H1 (cell line): ENCODE measurements around the gene C22orf31. TPM values are rescaled to one million over a fixed set of nuclear protein-coding genes. Genes with fewer than 3 reads are reported as not detected.

Experiments
- CTCF ChIA-PET: fragments of 300-600 bp; sonication (Branson Sonifier 250); formaldehyde crosslinking; loops from one replicate; lab custom pipeline; 2021; ENCODE audit not compliant: partially characterized antibody; lab: Charles Lee
- POLR2A ChIA-PET: fragments of 300-600 bp; sonication (Branson Sonifier 250); formaldehyde crosslinking; loops from one replicate; lab custom pipeline; 2021; ENCODE audit warnings: inconsistent platforms; ENCODE audit not compliant: partially characterized antibody; lab: Charles Lee
- DNase-seq, 2 experiments: peaks; one replicate each; pipeline versions ENCODE4 v3.0.0 to v3.0.0-alpha.2; 2010 to 2022; ENCODE audit warnings: low spot score in 2 of 2, low read depth in 1 of 2, mixed read lengths in 1 of 2
- FAIRE-seq: peaks from 2 replicates; lab custom pipeline; 2011; peaks lifted over from hg19 to GRCh38; lab: Jason Lieb, UNC
- H2AFZ ChIP-seq: 2 replicates; pipeline ENCODE4 v1.8.1; 2012; ENCODE audit warnings: low read length, inconsistent platforms
- H2AK5ac ChIP-seq: 2 replicates; pipeline ENCODE4 v1.6.1; 2013; ENCODE audit warnings: low read depth, low read length
- H2BK120ac ChIP-seq: replicated peaks from 2 replicates; pipeline ENCODE3; 2013; ENCODE audit warnings: low read depth, low read length, inconsistent platforms
- H2BK12ac ChIP-seq: 2 replicates; pipeline ENCODE4 v1.6.1; 2013; ENCODE audit warnings: low read depth, low read length
- H2BK15ac ChIP-seq: 2 replicates; pipeline ENCODE4 v1.6.1; 2013; ENCODE audit warnings: low read length
- H2BK20ac ChIP-seq: 2 replicates; pipeline ENCODE4 v1.6.1; 2013; ENCODE audit warnings: low read length
- H2BK5ac ChIP-seq: 2 replicates; pipeline ENCODE4 v1.6.1; 2013; ENCODE audit warnings: low read depth, low read length
- H3K14ac ChIP-seq: 2 replicates; pipeline ENCODE4 v1.6.1; 2013; ENCODE audit warnings: inconsistent platforms; ENCODE audit not compliant: insufficient read length
- H3K18ac ChIP-seq: 2 replicates; pipeline ENCODE4 v1.6.1; 2013; ENCODE audit warnings: low read length; ENCODE audit errors: extremely low read depth
- H3K23ac ChIP-seq: 2 replicates; pipeline ENCODE4 v1.6.1; 2013; ENCODE audit warnings: inconsistent platforms; ENCODE audit not compliant: insufficient read length
- H3K23me2 ChIP-seq: 2 replicates; pipeline ENCODE4 v1.6.1; 2013; ENCODE audit warnings: low read depth, low read length
- H3K27ac ChIP-seq: 2 replicates; pipeline ENCODE4 v1.6.1; 2011; ENCODE audit warnings: low read depth, low read length, inconsistent platforms
- H3K27me3 ChIP-seq, 4 experiments: replicated peaks in 1 of 4; 1 replicate in 1 of 4; 2 replicates in 3 of 4; pipeline versions ENCODE4 v1.6.1 to v1.8.1; 2011 to 2013; ENCODE audit warnings: low read length in 3 of 4, mild to moderate bottlenecking in 3 of 4, inconsistent platforms in 2 of 4, mixed read lengths in 2 of 4, moderate library complexity in 1 of 4; ENCODE audit not compliant: control insufficient read depth in 3 of 4, insufficient read depth in 3 of 4; ENCODE audit errors: extremely low read depth in 1 of 4
- H3K36me3 ChIP-seq, 4 experiments: 2 replicates each; pipeline versions ENCODE4 v1.6.1 to v1.8.1; 2011 to 2013; ENCODE audit warnings: mild to moderate bottlenecking in 4 of 4, low read length in 3 of 4, moderate library complexity in 2 of 4, control low read depth in 1 of 4, inconsistent platforms in 1 of 4; ENCODE audit not compliant: insufficient read depth in 4 of 4, control insufficient read depth in 2 of 4
- H3K4ac ChIP-seq: replicated peaks from 2 replicates; pipeline ENCODE3; 2013; ENCODE audit warnings: low read length, low read depth, mixed read lengths, inconsistent platforms; ENCODE audit not compliant: insufficient read length
- H3K4me1 ChIP-seq, 4 experiments: replicated peaks in 1 of 4; 1 replicate in 1 of 4; 2 replicates in 3 of 4; pipeline versions ENCODE4 v1.6.1 to v1.8.1; 2011 to 2013; ENCODE audit warnings: low read length in 3 of 4, inconsistent platforms in 2 of 4, mixed read lengths in 1 of 4; ENCODE audit not compliant: insufficient read depth in 4 of 4, control insufficient read depth in 3 of 4
- H3K4me2 ChIP-seq, 2 experiments: 2 replicates each; pipeline versions ENCODE4 v1.6.1 to v1.8.1; 2011 to 2013; ENCODE audit warnings: low read depth in 2 of 2, low read length in 2 of 2, control low read depth in 1 of 2, inconsistent platforms in 1 of 2, mild to moderate bottlenecking in 1 of 2; ENCODE audit not compliant: insufficient read depth in 1 of 2
- H3K4me3 ChIP-seq, 4 experiments: fragments of 200-600, 300-600 bp in 1 of 4; sonication (generic), shearing (Covaris generic), sonication (Bioruptor Twin) in 1 of 4; 2 replicates each; pipeline versions ENCODE4 v1.5.1 to v1.8.1; 2011 to 2016; ENCODE audit warnings: low read length in 4 of 4, low read depth in 3 of 4, control low read depth in 2 of 4, inconsistent platforms in 2 of 4, mild to moderate bottlenecking in 2 of 4, mixed read lengths in 1 of 4, moderate library complexity in 1 of 4; ENCODE audit not compliant: insufficient read depth in 2 of 4; ENCODE audit errors: extremely low read depth in 1 of 4
- H3K56ac ChIP-seq: replicated peaks from 2 replicates; pipeline ENCODE3; 2013; ENCODE audit warnings: low read depth, mild to moderate bottlenecking, mixed read lengths, low read length, inconsistent platforms; ENCODE audit not compliant: insufficient read length
- H3K79me1 ChIP-seq: 2 replicates; pipeline ENCODE4 v1.6.1; 2013; ENCODE audit warnings: low read depth, low read length, control low read depth
- H3K79me2 ChIP-seq, 2 experiments: 2 replicates each; pipeline versions ENCODE4 v1.6.1 to v1.8.1; 2012 to 2013; ENCODE audit warnings: low read length in 2 of 2, mild to moderate bottlenecking in 2 of 2, inconsistent platforms in 1 of 2; ENCODE audit not compliant: insufficient read depth in 2 of 2, control insufficient read depth in 1 of 2
- H3K9ac ChIP-seq, 4 experiments: replicated peaks in 1 of 4; 1 replicate in 1 of 4; 2 replicates in 3 of 4; pipeline versions ENCODE4 v1.6.1 to v1.8.1; 2011 to 2013; ENCODE audit warnings: low read depth in 3 of 4, low read length in 3 of 4, control low read depth in 2 of 4, mild to moderate bottlenecking in 2 of 4, moderate library complexity in 2 of 4, inconsistent platforms in 1 of 4; ENCODE audit errors: extremely low read depth in 1 of 4
- H3K9me3 ChIP-seq, 2 experiments: 2 replicates each; pipeline versions ENCODE4 v1.6.1 to v1.8.1; 2012 to 2013; ENCODE audit warnings: mild to moderate bottlenecking in 2 of 2, moderate library complexity in 2 of 2, control low read depth in 1 of 2, inconsistent platforms in 1 of 2, low read depth in 1 of 2, low read length in 1 of 2, mixed read lengths in 1 of 2; ENCODE audit not compliant: insufficient read depth in 2 of 2
- H4K20me1 ChIP-seq, 2 experiments: replicated peaks in 1 of 2; 2 replicates each; pipeline versions ENCODE3 to v1.8.1; 2011 to 2013; ENCODE audit warnings: inconsistent platforms in 2 of 2, low read length in 2 of 2, mild to moderate bottlenecking in 1 of 2; ENCODE audit not compliant: insufficient read depth in 2 of 2, control insufficient read depth in 1 of 2
- H4K5ac ChIP-seq: 2 replicates; pipeline ENCODE4 v1.6.1; 2013; ENCODE audit warnings: low read length, low read depth, mixed read lengths, inconsistent platforms; ENCODE audit not compliant: insufficient read length
- H4K8ac ChIP-seq: 2 replicates; pipeline ENCODE4 v1.8.0; 2013; ENCODE audit warnings: mild to moderate bottlenecking, moderate library complexity, low read length, inconsistent platforms; ENCODE audit not compliant: insufficient read depth; ENCODE audit errors: extremely low read depth
- H4K91ac ChIP-seq: replicated peaks from 2 replicates; pipeline ENCODE3; 2013; ENCODE audit warnings: low read length, mixed read lengths, inconsistent platforms; ENCODE audit not compliant: insufficient read length
- FOSL1 ChIP-seq: IDR thresholded peaks from 2 replicates; pipeline ENCODE4 v1.6.1; 2011; ENCODE audit warnings: mild to moderate bottlenecking, low read depth, low read length, moderate library complexity; ENCODE audit not compliant: insufficient read depth
- SP1 ChIP-seq: IDR thresholded peaks from 2 replicates; pipeline ENCODE4 v1.6.1; 2011; ENCODE audit warnings: low read depth, low read length
- TAF7 ChIP-seq: optimal IDR thresholded peaks from 2 replicates; pipeline ENCODE3; 2011; ENCODE audit warnings: low read depth, mild to moderate bottlenecking, inconsistent platforms, low read length, moderate library complexity, borderline replicate concordance
- YY1 ChIP-seq: IDR thresholded peaks from 2 replicates; pipeline ENCODE4 v1.6.1; 2011; ENCODE audit warnings: low read depth, mild to moderate bottlenecking, low read length
- WGBS, 2 experiments: shearing (Covaris generic) in 1 of 2; methylation state at CpG; one replicate each; pipeline versions ENCODE4 v1.1.6 to v1.1.7; 2013 to 2015; ENCODE audit warnings: low lambda C conversion rate in 2 of 2, mixed read lengths in 2 of 2, inconsistent platforms in 1 of 2, low coverage in 1 of 2, missing lambda C conversion rate in 1 of 2; ENCODE audit not compliant: insufficient replicate concordance in 2 of 2, insufficient coverage in 1 of 2, insufficient read length in 1 of 2; ENCODE audit errors: extremely low coverage in 1 of 2, missing lambda C conversion rate in 1 of 2; 5-methylcytosine and 5-hydroxymethylcytosine counted together
- polyA plus RNA-seq, 7 experiments: library from polyadenylated mRNA; depleted of rRNA in 3 of 7; stranded (reverse) in 5 of 7; unstranded in 2 of 7; fragments of >200 nt in 5 of 7; fragments of 200-250 nt in 2 of 7; gene quantifications; 1 replicate in 5 of 7; 2 replicates in 1 of 7; 4 replicates in 1 of 7; pipeline versions ENCODE4 v1.2.1 to v1.2.3, GENCODE V29; 2011 to 2013; ENCODE audit warnings: missing spikeins in 2 of 7, mixed read lengths in 2 of 7
- total RNA-seq: library from RNA; stranded (reverse); fragmentation: NEBNext Ultra II Directional; extraction: Animal tissue kit (Norgen Biotek cat#: 25700); gene quantifications from 2 replicates; pipeline ENCODE4 v1.2.1, GENCODE V29; 2021
- TF ChIP-seq, protein P1 (sequence below): IDR thresholded peaks from 2 replicates; pipeline ENCODE4 v1.6.1; 2012; ENCODE audit warnings: low read length, inconsistent platforms
- TF ChIP-seq, protein P2 (sequence below): IDR thresholded peaks from 2 replicates; pipeline ENCODE4 v1.6.1; 2011; ENCODE audit warnings: low read length, improper control_type of control experiment

C22orf31 gene
- total and polyA plus RNA-seq, 2 of the 8 experiments (the other 6 are each of a cell fraction or from before 2014, with no cell fraction given) = not detected

DNA sequence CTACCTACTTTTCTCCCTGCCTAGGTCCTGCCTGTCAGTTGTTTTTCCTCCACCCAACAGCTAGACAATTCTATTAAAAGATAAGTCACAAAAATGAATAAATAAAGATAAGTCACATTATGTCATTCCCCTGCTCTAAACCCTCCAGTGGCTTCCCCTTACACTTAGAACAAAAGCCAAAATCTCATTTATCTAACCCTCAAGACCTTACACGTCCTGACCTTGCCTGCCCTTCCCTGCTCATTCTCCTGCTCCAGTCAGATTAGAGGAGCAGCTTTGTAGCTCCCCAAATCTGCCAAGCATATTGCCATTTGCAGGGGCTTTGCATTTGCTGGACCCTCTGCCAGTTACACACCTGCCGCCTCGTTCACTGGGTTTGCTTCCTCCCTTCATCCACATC lies 27.9 kb upstream of the C22orf31 start:
- Histone ChIP-seq H3K4ac (no peak overlapping the region), H2BK120ac (no peak overlapping the region), H2AK5ac (no peak overlapping the region), H3K4me3 (no peak overlapping the region), H3K36me3 (no peaks in the 10 kb centered on the region), H3K23ac (no peak overlapping the region), H2BK12ac (no peak overlapping the region), H4K5ac (no peak overlapping the region), H2BK20ac (no peak overlapping the region), H2AFZ (no peak overlapping the region), H3K18ac (no peak overlapping the region), H3K79me2 (no peaks in the 10 kb centered on the region), H4K8ac (no peak overlapping the region), H3K4me2 (no peak overlapping the region), H3K79me1 (no peaks in the 10 kb centered on the region), H3K27ac (no peak overlapping the region), H3K23me2 (no peaks in the 10 kb centered on the region), H2BK5ac (no peak overlapping the region), H4K91ac (no peak overlapping the region), H3K27me3 (no peaks in the 10 kb centered on the region), H2BK15ac (no peak overlapping the region), H4K20me1 (peaks cover 0 to 1% of the 10 kb centered on the region in 2 experiments), H3K14ac (no peak overlapping the region), H3K56ac (no peak overlapping the region), H3K4me1 (no peaks in the 10 kb centered on the region), H3K9ac (no peak overlapping the region), H3K9me3 (no peaks in the 10 kb centered on the region)
- ChIA-PET POLR2A (no interaction called here), CTCF (interaction anchor here (0.8 to 2.5 kb wide), 7 partner anchors 8 to 156 kb away, joined by 3 to 10 read pairs (median 5); no protein-coding TSS in a partner anchor)
- 71% methylated on average over 3 of the region's 3 CpGs; no CpG with 5 or more reads in 1 of the 2 experiments for WGBS, 2 experiments
- FAIRE-seq = no peak
- TF ChIP-seq FOSL1 = no peak
- TF ChIP-seq, protein P1, sequence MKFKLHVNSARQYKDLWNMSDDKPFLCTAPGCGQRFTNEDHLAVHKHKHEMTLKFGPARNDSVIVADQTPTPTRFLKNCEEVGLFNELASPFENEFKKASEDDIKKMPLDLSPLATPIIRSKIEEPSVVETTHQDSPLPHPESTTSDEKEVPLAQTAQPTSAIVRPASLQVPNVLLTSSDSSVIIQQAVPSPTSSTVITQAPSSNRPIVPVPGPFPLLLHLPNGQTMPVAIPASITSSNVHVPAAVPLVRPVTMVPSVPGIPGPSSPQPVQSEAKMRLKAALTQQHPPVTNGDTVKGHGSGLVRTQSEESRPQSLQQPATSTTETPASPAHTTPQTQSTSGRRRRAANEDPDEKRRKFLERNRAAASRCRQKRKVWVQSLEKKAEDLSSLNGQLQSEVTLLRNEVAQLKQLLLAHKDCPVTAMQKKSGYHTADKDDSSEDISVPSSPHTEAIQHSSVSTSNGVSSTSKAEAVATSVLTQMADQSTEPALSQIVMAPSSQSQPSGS = no peak
- TF ChIP-seq, protein P2, sequence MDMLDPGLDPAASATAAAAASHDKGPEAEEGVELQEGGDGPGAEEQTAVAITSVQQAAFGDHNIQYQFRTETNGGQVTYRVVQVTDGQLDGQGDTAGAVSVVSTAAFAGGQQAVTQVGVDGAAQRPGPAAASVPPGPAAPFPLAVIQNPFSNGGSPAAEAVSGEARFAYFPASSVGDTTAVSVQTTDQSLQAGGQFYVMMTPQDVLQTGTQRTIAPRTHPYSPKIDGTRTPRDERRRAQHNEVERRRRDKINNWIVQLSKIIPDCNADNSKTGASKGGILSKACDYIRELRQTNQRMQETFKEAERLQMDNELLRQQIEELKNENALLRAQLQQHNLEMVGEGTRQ = no peak
- no peak for TF ChIP-seq TAF7
- TF ChIP-seq YY1 = no peak
- no peak for TF ChIP-seq SP1
- no peak for DNase-seq
